GM19328 (cell line): ENCODE measurements around the gene ARL4D.
"Not testable (repeated sequence)": the region's sequence is repeated elsewhere in the genome, so short reads cannot be mapped to it uniquely, and the experiment has no call there.

Experiments used
- ATAC-seq: cut with Tn5 transposase; IDR thresholded peaks from one replicate; pipeline ENCODE4 v1.9.1; 2021; ENCODE audit warnings: mild to moderate bottlenecking, moderate library complexity; ENCODE audit not compliant: unreplicated experiment

The ARL4D gene

DNA sequence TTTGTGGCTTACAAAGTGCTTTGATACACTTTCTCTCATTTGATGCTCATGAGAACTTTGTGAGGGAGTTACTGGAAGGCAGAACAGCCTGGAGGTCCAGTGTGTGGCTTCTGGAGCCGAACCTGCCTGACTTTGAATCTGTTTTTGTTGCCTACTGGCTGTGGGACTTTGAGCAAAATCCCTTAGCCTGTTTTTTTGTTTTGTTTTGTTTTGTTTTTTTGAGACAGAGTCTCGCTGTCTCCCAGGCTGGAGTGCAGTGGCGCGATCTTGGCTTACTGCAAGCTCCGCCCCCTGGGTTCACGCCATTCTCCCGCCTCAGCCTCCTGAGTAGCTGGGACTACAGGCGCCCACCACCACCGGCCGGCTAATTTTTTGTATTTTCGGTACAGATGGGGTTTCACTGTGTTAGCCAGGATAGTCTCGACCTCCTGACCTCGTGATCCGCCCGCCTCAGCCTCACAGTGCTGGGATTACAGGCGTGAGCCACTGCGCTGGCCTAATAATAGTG is 20.6 kb downstream of the ARL4D start:
- ATAC-seq = not testable (repeated sequence)

DNA sequence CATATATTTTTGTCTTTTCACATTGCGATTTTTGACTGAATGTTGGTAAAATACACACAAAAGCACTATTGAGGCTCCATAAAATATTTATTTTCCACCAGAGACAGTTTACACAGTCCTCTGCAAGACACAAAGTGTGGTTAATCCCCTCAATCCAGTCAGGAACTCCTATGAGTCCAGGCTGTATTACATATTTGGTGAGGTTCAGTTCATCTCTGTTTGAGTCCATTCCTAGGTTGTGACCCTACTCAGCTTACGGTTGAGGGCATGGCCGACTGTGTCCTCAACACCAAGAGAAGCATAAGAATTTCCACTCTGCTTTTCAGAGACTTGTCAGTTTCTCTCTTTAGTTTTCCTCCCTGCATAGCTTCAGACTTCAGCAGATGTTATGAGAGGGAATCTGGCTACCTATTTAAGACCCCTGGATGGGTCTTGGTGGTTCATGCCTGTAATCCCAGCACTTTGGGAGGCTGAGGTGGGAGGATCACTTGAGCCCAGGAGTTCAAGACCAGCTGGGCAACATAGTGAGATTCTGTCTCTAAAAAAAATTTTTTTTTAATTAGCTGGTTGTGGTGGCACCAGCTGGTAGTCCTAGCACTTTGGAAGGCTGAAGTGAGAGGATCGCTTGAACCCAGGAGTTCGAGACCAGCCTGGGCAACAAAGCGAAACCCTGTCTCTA is 25.1 kb downstream of the ARL4D start:
- ATAC-seq = no peak

DNA sequence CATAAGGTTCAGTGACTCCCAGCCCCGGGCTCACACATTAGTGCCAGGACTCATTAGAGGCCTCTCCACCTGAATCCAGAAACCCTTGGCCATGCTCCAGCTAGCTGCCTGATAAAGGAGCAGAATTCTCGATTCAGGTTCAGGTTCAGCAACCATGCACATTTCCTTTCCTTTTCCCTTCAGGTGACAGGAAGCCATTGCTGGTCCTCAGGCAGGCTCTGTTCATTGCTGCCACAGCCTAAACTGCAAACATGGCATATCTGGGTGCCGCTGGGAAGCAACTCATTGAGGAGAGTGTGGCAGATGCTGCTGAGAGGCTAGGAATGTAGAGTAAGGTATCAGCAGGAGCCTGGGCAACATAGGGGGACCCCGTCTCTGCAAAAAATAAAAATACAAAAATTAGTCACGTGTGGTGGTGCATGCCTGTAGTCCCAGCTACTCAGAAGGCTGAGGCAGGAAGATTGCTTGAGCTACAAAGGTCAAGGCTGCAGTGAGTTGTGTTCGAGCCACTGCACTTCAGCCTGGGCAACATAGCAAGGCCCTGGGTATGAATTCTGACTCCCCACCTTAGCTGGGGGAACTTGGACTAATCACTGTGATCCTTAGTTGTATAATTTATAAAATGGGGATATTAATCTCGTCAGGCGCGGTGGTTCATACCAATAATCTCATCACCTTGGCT is 28.7 kb downstream of the ARL4D start:
- no peak for ATAC-seq

DNA sequence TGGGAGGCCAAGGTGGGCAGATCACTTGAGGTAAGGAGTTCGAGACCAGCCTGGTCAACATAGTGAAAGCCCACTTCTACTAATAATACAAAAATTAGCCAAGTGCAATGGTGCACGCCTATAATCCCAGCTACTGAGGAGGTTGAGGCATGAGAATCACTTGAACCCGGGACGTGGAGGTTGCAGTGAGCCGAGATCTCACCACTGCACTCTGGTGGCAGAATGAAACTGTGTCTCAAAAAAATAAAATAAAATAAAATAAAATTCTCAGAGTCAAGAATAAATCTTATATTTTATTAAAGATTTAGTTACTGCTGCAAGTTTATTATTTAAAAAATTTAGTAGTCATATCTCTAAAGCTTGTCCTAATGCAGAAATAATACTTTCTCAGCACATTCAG is 29.7 kb downstream of the ARL4D start:
- no peak for ATAC-seq

DNA sequence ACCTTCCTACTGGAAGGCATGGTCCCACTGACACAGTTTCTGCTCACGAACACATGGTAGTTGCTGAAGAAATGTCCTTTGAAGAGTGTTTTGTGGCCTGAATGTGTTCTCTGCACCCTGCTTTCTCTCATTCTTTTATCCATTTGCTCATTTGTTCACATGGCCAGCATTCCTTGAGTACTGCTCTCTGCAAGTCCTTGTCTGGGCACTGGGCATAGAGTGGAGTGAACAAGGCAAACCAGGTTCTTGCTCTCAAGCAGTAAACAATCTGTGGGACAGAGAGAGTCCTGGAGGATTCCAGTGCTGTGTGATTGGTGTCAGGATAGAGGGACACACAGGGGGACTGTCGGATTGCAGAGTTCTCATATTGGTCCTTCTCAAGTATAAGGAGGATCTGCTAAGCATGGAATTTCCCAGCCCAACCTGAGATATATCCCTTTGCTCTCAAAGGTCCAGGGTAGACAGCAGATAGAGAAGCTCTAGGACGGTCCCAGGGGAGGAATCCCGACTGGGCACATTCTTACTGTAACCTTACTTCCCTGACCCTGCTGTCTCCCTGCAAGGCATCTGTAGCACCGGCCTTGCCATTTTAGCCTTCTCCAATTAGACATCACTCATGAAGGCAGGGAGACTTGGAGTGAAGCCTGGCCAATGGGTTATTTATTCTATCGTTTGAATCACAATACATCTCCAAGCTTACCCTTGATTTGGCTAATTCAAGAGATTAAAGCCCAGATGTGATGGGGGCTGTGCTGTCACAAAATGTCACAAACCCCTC is 32.3 kb downstream of the ARL4D start:
- no peak for ATAC-seq

DNA sequence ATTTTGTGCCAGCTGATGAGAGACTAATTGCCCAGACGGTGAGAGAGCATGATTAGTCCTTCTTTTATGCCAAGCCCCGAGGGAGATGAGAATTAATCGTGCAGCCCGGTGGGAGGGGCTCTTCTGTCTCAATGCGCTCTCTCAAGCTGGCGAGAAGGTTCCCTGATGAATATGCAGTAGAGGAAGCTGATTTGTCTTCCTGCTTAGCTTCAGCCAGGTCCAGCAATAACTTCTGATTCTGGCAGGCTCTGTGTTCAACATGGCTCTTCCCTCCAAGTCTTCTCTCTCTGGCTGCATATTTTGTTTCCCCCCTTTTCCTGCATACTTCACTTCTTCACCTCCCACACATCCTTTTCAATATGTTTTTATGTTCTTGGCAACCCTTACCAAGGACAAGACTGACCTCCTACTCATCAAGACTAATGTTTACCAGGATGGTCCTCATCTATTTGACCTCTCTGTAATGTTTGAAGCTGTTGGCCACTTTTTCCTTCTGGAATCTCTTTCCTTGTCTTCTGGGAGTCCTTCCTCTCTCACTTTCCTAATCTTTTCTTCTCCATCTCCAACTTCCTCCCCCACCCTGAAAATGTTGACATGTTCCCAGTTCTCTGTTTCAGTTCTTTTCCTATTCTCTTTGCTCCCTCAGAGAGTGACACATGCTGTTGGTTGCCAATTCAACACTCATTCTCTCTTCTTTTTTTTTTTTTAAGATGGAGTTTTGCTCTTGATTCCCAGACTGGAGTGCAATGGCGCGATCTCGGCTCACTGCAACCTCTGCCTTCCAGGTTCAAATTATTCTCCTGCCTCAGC is 33.1 kb downstream of the ARL4D start:
- ATAC-seq = no peak

DNA sequence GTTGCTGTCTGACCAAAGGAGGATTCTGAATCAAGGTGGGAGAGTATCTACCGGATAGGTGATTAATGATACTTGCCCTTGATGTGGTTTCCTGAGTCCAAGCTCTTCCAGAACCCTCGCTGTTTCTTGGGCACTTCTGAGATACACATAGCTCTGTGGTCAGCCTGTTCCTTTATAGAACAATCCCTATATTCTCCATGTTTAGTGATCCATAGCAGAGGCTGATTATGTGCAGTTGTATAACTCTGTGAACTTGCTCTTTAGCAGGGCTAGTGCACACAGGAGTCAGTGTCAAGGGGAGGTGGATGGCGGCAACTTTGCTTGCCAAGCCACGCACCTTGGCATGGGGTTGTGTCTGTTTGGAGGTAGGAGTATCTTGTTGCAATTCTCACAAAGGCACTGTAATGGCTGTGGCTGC is 36.1 kb downstream of the ARL4D start:
- no peak for ATAC-seq

DNA sequence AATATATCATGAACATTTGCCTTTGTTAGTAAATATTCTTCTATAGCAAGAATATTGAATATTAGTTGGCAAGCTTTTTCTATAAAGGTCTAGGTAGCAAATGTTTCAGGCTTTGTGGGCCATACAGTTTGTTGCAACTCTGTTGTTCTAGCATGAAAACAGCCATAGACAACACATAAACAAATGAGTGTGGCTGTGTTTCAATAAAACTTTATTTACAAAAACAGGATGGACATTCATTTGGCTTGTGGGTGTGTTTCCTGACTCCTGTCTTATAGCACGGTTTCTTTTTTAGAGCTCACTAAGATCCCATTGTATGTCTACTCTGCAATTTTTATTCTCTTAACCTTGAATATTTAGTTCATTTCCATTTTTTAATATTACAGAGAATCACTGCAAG is 39.0 kb downstream of the ARL4D start:
- no peak for ATAC-seq

DNA sequence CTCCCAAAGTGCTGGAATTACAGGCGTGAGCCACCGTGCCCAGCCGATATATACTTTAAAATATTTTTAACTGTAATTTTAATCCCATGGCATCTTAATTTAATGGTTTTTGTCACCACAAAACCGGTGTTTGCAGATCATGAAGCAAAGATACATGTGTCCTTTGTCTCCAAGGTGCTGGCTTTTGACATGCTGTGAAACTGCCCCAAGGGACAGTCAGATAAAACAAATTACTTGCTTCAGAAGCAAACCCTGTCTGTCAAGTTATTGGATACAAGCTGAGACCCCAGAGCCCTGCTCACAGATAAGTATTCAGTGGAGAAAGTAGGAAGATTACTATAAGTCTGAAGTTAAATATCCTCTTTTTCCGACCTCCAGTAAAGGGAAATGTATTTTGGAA is 39.8 kb downstream of the ARL4D start:
- ATAC-seq = no peak

DNA sequence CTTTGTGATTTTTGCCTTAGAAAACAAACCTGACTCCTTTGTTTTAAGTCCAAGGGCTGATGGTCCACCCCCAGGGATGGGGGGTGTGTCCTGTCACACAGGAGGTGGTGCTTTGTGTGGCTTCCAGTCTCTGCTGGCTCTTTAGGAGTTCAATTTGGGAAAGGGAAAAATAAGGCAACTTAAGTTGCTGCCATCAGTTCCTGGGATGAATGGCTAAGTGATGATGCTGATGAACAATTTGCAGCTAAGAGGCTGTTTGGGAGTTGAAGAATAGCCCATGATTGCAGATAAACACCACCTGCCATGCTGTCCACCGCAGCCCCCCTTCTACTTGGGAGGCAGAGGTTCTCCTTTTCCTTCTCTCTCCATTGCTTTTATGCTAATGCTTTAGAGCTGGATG is 40.2 kb downstream of the ARL4D start:
- no peak for ATAC-seq

DNA sequence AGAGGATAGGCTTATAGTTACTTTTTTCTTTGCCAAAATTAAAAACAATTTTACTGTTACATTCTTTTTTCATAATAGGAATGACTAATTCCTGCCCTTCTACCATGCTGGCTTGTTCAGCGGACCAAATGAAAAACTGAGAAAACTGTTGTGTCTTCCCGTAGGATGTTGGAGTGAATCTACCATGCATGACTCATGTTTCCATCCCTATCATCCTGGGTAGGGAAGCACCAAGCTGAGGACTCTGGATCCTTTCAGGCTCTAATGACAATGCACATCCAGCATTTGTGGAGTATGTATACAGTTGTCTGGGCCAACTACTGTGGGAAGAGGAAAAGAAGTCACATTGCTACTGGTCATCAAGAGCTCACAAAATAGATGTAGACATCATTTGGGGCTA is 43.9 kb downstream of the ARL4D start:
- ATAC-seq = no peak

DNA sequence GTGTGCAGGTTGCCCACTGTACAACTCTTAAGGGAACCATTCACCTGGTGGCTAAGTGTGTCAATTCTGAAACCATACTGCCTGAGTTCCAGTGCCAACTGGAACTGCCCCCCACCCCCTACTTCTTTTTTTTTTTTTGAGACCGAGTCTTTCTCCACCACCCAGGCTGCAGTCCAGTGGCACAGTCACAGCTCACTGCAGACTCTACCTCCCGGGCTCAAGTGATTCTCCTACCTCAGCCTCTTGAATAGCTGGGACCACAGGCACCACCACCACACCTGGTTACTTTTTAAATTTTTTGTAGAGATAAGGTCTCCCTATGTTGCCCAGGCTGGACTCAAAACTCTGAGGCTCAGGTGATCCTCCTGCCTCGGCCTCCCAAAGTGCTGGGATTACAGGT is 44.6 kb downstream of the ARL4D start:
- ATAC-seq = no peak

DNA sequence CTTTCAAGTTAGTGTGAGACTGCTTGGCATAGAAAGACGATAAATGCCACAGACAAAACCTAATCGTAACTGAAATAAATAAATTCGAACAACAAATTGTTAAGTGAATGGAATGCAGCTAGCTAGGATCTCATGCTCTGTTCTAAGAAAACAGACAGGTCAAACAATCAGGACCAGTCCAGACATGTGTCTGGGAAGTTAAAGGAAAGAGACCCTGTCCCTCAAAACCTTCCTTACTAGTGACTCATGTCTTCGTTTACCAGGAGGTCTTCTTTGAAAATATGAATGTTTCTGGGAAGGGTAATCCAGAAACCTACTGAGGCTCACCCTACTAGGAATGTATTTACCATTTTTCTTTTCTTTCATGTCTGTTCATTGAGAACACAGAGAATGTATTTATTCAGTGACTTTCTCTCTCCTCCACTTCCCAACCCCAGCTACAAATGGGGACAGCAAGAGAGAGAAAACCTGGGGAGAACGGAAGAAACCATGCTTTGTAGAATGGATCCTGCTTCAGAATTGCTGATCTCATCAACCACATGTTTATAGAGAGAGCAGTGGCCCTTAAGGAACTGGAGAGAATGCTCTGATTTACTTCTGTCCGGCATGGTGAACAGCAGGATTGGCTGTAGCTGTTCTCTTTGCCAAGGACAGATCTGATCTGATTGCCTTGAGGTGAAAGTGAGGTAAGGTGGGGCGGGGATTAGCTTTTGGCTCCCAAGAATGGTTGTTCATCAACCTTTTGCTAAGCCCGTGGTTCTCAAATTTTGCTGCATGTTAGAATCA is 45.6 kb downstream of the ARL4D start:
- ATAC-seq = no peak

DNA sequence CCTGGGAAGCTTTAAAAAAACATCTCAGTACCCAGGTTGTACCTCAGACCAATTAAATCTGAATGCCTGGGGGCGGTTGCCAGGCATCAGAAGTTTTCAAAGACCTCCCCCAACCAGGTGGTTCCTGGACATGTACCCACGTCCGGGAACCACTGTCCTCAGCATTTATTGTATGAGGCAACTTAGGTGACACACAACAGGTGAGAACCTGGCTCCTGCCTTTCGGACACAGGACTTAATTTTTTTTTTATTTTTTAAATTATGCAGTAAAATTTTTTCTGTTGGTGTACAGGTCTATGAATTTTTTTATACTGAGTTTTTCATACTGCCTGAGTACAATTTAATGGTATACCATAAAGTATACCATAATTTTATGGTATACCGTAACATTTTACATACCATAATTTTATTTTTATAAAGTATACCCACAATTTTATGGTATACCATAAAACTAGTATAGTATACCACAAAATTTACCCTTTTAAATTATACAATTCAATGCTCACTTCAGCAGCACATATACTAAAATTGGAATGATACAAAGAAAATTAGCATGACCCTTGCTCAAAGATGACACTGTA is 46.3 kb downstream of the ARL4D start:
- ATAC-seq = no peak

DNA sequence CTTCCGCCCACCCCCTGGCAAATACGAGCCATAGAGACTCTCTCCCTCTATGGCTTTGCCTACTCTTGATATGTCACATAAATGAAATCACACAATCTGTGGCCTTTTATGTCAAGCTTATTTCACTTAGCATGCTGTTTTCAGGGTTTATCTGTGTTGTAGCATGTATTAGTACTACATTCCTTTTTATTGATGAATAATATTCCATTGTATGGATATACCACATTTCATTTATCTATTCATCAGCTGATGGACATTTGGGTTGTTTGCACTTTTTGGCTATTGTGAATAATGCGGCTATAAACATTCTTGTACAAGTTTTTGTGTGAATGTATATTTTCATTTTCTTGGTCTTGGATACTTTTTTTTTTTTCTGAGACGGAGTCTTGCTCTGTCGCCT is 48.0 kb downstream of the ARL4D start:
- ATAC-seq = no peak

DNA sequence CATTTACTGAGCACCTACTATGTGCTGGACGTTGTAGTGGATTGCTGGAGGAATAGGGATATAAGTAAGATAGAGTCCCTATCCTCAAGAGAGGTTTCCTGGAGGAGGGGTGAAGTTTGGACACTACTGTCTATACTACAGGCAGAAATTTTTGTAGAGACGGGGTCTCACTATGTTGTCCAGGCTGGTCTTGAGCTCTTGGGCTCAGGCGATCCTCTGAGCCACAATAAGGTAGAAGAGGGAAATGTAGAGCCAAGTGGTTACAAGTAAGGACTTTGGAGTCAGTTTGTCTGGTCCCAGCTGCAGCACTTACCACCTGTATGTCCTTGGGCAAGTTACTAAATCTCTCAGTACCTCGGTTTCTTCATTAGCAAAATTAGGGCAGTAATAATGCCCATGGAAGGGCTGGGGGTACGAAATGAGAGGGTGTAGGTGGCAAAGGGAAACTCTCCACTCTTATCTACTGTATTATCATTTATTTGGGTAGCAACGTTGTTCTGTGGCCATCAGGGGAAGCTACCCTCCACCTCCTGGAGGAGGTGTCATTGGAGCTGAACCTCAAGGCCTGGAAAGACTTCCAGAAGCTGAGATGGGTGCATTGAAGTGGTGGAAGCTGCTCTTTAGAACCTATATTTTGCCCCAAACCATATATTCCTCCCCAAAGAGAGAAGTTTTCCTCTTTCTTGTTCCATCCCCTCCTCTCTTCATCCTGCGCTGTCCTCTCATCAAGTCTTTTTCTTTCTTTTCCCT is 50.1 kb downstream of the ARL4D start:
- no peak for ATAC-seq

DNA sequence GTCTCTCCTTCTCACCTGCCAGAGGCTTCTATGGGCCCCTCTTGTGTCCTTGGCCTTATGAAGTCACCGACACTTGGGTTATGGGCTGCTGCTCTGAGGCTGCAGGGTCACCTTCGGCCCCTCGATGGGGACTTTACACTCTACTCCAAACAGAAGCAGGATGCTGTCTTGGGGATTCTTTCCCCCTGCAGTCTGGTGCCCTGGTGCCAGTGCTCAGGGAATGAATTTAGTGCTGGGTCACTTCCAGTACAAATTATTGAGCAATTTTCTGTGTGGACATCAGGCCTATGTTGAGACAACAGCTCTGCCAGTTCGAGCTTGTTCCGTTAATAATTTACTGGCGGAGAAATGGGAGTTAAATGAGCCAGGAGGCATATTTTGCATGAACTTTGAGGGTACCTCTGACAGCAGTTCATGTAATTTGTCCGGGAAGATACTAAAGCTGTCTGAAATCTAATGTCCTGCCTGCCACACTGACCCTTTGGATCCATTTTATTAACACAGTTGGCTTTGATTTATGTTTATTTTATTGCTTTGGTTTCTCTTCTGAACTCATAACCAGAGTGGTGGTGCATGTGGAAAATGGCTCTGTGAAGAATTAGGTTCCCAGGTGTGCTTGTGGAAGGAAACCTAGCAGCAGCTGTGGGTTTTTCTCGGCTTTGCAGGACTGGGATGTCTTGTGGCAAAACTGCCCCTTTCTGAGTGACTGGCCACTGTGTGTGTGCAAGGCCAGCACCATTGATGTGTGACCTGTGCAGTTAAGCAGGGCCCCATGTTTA is 50.9 kb downstream of the ARL4D start:
- no peak for ATAC-seq
